Aorta (tissue), 5 donors: ENCODE data around the gene PINLYP. TPM values are rescaled to one million over a fixed set of nuclear protein-coding genes. Genes with fewer than 3 reads are reported as not detected.
"Not testable (repeated sequence)": the region's sequence is repeated elsewhere in the genome, so short reads cannot be mapped to it uniquely, and the experiment has no call there.

Source experiments
- ATAC-seq: fragments of 200-7000 bp; cut with Tn5 transposase; one replicate; pipeline ENCODE4 v1.9.1; 2022; ENCODE audit warnings: moderate library complexity; ENCODE audit not compliant: low FRiP score
- DNase-seq, 2 donors: peaks; one replicate each; pipeline ENCODE4 v3.0.0-alpha.2; 2020
- H3K27ac ChIP-seq, 2 donors: one replicate each; pipeline ENCODE4 v1.5.1; 2013; ENCODE audit warnings: low read length in 2 of 2, mild to moderate bottlenecking in 2 of 2, moderate library complexity in 2 of 2, control low read depth in 1 of 2, inconsistent platforms in 1 of 2, low read depth in 1 of 2
- H3K27me3 ChIP-seq, 2 donors: one replicate each; pipeline ENCODE4 v1.6.1; 2013; ENCODE audit warnings: control low read depth in 1 of 2, low read length in 1 of 2, mild to moderate bottlenecking in 1 of 2, moderate library complexity in 1 of 2; ENCODE audit not compliant: insufficient read depth in 2 of 2, control insufficient read depth in 1 of 2
- H3K36me3 ChIP-seq, 2 donors: one replicate each; pipeline ENCODE4 v1.6.1; 2013; ENCODE audit warnings: control low read depth in 1 of 2, low read length in 1 of 2, mild to moderate bottlenecking in 1 of 2; ENCODE audit not compliant: insufficient read depth in 2 of 2, control insufficient read depth in 1 of 2
- H3K4me1 ChIP-seq, 2 donors: one replicate each; pipeline ENCODE4 v1.6.1; 2013; ENCODE audit warnings: low read length in 2 of 2, control low read depth in 1 of 2, mild to moderate bottlenecking in 1 of 2, moderate library complexity in 1 of 2; ENCODE audit not compliant: insufficient read depth in 2 of 2, control insufficient read depth in 1 of 2
- H3K4me3 ChIP-seq, 2 donors: one replicate each; pipeline ENCODE4 v1.5.1; 2013; ENCODE audit warnings: low read length in 2 of 2, control low read depth in 1 of 2, mild to moderate bottlenecking in 1 of 2
- H3K9me3 ChIP-seq: one replicate; pipeline ENCODE4 v1.6.1; 2013; ENCODE audit warnings: mild to moderate bottlenecking, low read length; ENCODE audit not compliant: control insufficient read depth
- WGBS, 2 donors: extraction: QIAGEN DNeasy Blood & Tissue Kit; methylation state at CpG; one replicate each; pipeline ENCODE4 v1.1.7; 2013; 5-methylcytosine and 5-hydroxymethylcytosine counted together
- intact Hi-C, 2 donors: fragments of 100-400 bp; cut with DNase I; formaldehyde crosslinking; loops; one replicate each; pipeline versions ENCODE4 v1.14.2 to v1.15.0; 2022
- polyA plus RNA-seq, 2 donors: library from polyadenylated mRNA; stranded (reverse); fragments of 200-250 nt; gene quantifications; one replicate each; pipeline ENCODE4 v1.2.3, GENCODE V29; 2013
- total RNA-seq, 2 donors: library from RNA; stranded (reverse); fragmentation: NEBNext Ultra II Directional; extraction: Animal tissue kit (Norgen Biotek cat#: 25700); gene quantifications; one replicate each; pipeline ENCODE4 v1.2.1, GENCODE V29; 2021
- donor health status: healthy with polysubstance abuse.
- donor health status: Bipolar disorder and iron deficiency.
- donor health status: DM: no; HTN: no; CAD: no.
- donor health status: DM: no; HTN: no; CAD: no.
- donor health status: DM: yes; HTN: yes; CAD: no.

PINLYP gene
- total and polyA plus RNA-seq, 4 donors: 8.2 to 22.9 (median 15.5) TPM

- ATAC-seq (no peak), DNase-seq (no peak)
- no peaks in the 10 kb centered on the region for H3K4me1 ChIP-seq
- intact Hi-C loops: no loop called here
- no peaks in the 10 kb centered on the region for H3K36me3 ChIP-seq
- H3K27ac ChIP-seq: no peak overlapping the region
- H3K4me3 ChIP-seq: no peak overlapping the region
- WGBS, 2 donors: 64 to 84% methylated on average over 2 of the region's 2 CpGs
- no peaks in the 10 kb centered on the region for H3K27me3 ChIP-seq
- no peaks in the 10 kb centered on the region for H3K9me3 ChIP-seq
These were observed 10.7 kb downstream of the PINLYP start for GRCh38 chr19:43586346-43586745.

GRCh38 chr19:43587029-43587428, 11.4 kb downstream of the PINLYP start:
- H3K4me3 ChIP-seq, H3K27ac ChIP-seq, H3K9me3 ChIP-seq, H3K4me1 ChIP-seq, H3K36me3 ChIP-seq, ATAC-seq, intact Hi-C loops, H3K27me3 ChIP-seq, DNase-seq: not testable (repeated sequence)
- 92 to 100% methylated on average over 3 of the region's 3 CpGs for WGBS, 2 donors

GRCh38 chr19:43589277-43589676, 13.7 kb downstream of the PINLYP start:
- WGBS, 2 donors: 80 to 82% methylated on average over 5 of the region's 5 CpGs
- H3K9me3 ChIP-seq: no peaks in the 10 kb centered on the region
- no peak overlapping the region for H3K4me3 ChIP-seq
- no peaks in the 10 kb centered on the region for H3K4me1 ChIP-seq
- H3K27me3 ChIP-seq: no peaks in the 10 kb centered on the region
- H3K36me3 ChIP-seq: peaks cover 0 to 5% of the 10 kb centered on the region in 2 donors
- ATAC-seq (no peak), DNase-seq (no peak)
- no peak overlapping the region for H3K27ac ChIP-seq
- intact Hi-C loops: no loop called here

GRCh38 chr19:43589678-43590077, 14.1 kb downstream of the PINLYP start:
- no peaks in the 10 kb centered on the region for H3K27me3 ChIP-seq
- no peaks in the 10 kb centered on the region for H3K4me1 ChIP-seq
- H3K9me3 ChIP-seq: no peaks in the 10 kb centered on the region
- peaks cover 0 to 5% of the 10 kb centered on the region in 2 donors for H3K36me3 ChIP-seq
- whole genome bisulfite sequencing, 2 donors: 86 to 90% methylated on average over 6 of the region's 6 CpGs
- ATAC-seq (no peak), DNase-seq (no peak)
- intact Hi-C loops: loop anchor here in 1 of 2 donors (5.0 kb wide), 1 partner anchor 52 kb away; no protein-coding TSS in a partner anchor
- no peak overlapping the region for H3K27ac ChIP-seq
- no peak overlapping the region for H3K4me3 ChIP-seq

- H3K4me1 ChIP-seq: peaks cover 0 to 2% of the 10 kb centered on the region in 2 donors
- H3K27ac ChIP-seq: no peak overlapping the region
- DNase-seq (peak in 1 of 2 donors; percentile 76), ATAC-seq (no peak)
- H3K36me3 ChIP-seq: peaks cover 0 to 5% of the 10 kb centered on the region in 2 donors
- H3K4me3 ChIP-seq: no peak overlapping the region
- H3K9me3 ChIP-seq: no peaks in the 10 kb centered on the region
- WGBS, 2 donors: 95% methylated on average over 58 to 63 of the region's 63 CpGs
- intact Hi-C loops: loop anchor here in 1 of 2 donors (5.0 kb wide), 1 partner anchor 55 kb away; no protein-coding TSS in a partner anchor
- no peaks in the 10 kb centered on the region for H3K27me3 ChIP-seq
These were observed 16.5 kb downstream of the PINLYP start for GRCh38 chr19:43591904-43592772.

GRCh38 chr19:43592800-43593350, 17.3 kb downstream of the PINLYP start:
- H3K9me3 ChIP-seq: no peaks in the 10 kb centered on the region
- no peak overlapping the region for H3K27ac ChIP-seq
- DNase-seq (no peak), ATAC-seq (no peak)
- WGBS, 2 donors: 94% methylated on average over 36 to 37 of the region's 37 CpGs
- no peaks in the 10 kb centered on the region for H3K27me3 ChIP-seq
- peaks cover 0 to 5% of the 10 kb centered on the region in 2 donors for H3K4me1 ChIP-seq
- intact Hi-C loops: loop anchor here in 1 of 2 donors (5.0 kb wide), 1 partner anchor 56 kb away; no protein-coding TSS in a partner anchor
- H3K4me3 ChIP-seq: no peak overlapping the region
- H3K36me3 ChIP-seq: peaks cover 0 to 5% of the 10 kb centered on the region in 2 donors

GRCh38 chr19:43594081-43594697, 18.6 kb downstream of the PINLYP start:
- H3K4me1 ChIP-seq: peaks cover 0 to 5% of the 10 kb centered on the region in 2 donors
- intact Hi-C loops: loop anchor here in 1 of 2 donors (5.0 kb wide), 1 partner anchor 57 kb away; no protein-coding TSS in a partner anchor
- ATAC-seq: no peak
- H3K4me3 ChIP-seq: peak overlapping the region in 1 of 2 donors; percentile 74
- no peak overlapping the region for H3K27ac ChIP-seq
- WGBS, 2 donors: 84 to 86% methylated on average over 10 of the region's 10 CpGs
- H3K9me3 ChIP-seq: no peaks in the 10 kb centered on the region
- peaks cover 0 to 8% of the 10 kb centered on the region in 2 donors for H3K36me3 ChIP-seq
- H3K27me3 ChIP-seq: no peaks in the 10 kb centered on the region
- DNase-seq: no peak

GRCh38 chr19:43594710-43595604, 19.4 kb downstream of the PINLYP start:
- peak; percentile 13 for ATAC-seq
- peak; percentile 78 to 82 for DNase-seq
- WGBS, 2 donors: 1% methylated on average over 63 to 64 of the region's 64 CpGs
- no peaks in the 10 kb centered on the region for H3K9me3 ChIP-seq
- H3K36me3 ChIP-seq: peaks cover 0 to 10% of the 10 kb centered on the region in 2 donors
- intact Hi-C loops: loop anchor here in 1 of 2 donors (5.0 kb wide), 1 partner anchor 58 kb away; no protein-coding TSS in a partner anchor
- no peaks in the 10 kb centered on the region for H3K27me3 ChIP-seq
- H3K4me1 ChIP-seq: peaks cover 0 to 5% of the 10 kb centered on the region in 2 donors
- peak overlapping the region; percentile 15 to 74 for H3K4me3 ChIP-seq
- peak overlapping the region in 1 of 2 donors; percentile 50 for H3K27ac ChIP-seq
